Measurements from ENCODE around the gene PIGO. TPM values are rescaled to one million over a fixed set of nuclear protein-coding genes. Genes with fewer than 3 reads are reported as not detected.

The PIGO gene
- total and polyA plus RNA-seq, 2 experiments from 2014 or later, result 11.2 to 18.9 TPM

GRCh38 chr9:35142037-35142436, 45.6 kb upstream of the PIGO start:
- Mint-ChIP-seq H3K9me3 (peaks cover 62% of the 10 kb centered on the region), H3K4me1 (no peaks in the 10 kb centered on the region), H3K27ac (no peak overlapping the region), H3K27me3 (ENCODE audit: insufficient read depth, low read depth, poor library complexity) (peaks cover 8% of the 10 kb centered on the region), H3K36me3 (ENCODE audit: low read depth) (peaks cover 23% of the 10 kb centered on the region), H3K4me3 (no peak overlapping the region)
- no peak overlapping the region for H2AFZ ChIP-seq
- H3K27me3 ChIP-seq (ENCODE audit: insufficient read depth), result no peaks in the 10 kb centered on the region
- no peaks in the 10 kb centered on the region for H3K4me1 ChIP-seq (ENCODE audit: insufficient read depth)
- peaks cover 20% of the 10 kb centered on the region for H3K36me3 ChIP-seq (ENCODE audit: insufficient read depth)
- H3K4me3 ChIP-seq, result no peak overlapping the region
- H3K79me2 ChIP-seq (replicated peaks; ENCODE audit: insufficient read depth), result no peaks in the 10 kb centered on the region
- H3K27ac ChIP-seq (ENCODE audit: low read depth), result no peak overlapping the region
- DNase-seq (ENCODE audit: low spot score) (no peak), ATAC-seq (no peak)
- no peaks in the 10 kb centered on the region for H3F3A ChIP-seq (replicated peaks; ENCODE audit: low read depth)
- no peaks in the 10 kb centered on the region for H4K20me1 ChIP-seq (replicated peaks; ENCODE audit: insufficient read depth)
- TF ChIP-seq REST (IDR thresholded peaks at IDR 0.05; ENCODE audit: unreplicated experiment) (no peak), JUNB (IDR thresholded peaks at IDR 0.05; ENCODE audit: unreplicated experiment) (no peak), CREB1 (CRISPR knock-in tag; IDR thresholded peaks at IDR 0.05; ENCODE audit: low read depth) (no peak), EZH2phosphoT487 (IDR thresholded peaks at IDR 0.05; ENCODE audit: unreplicated experiment) (no peak), NANOG (IDR thresholded peaks at IDR 0.05; ENCODE audit: borderline replicate concordance) (no peak), ZNF114 (CRISPR knock-in tag; IDR thresholded peaks at IDR 0.05) (no peak)
- no peaks in the 10 kb centered on the region for H3K9me2 ChIP-seq (ENCODE audit: insufficient read depth)
- H3K4me2 ChIP-seq, result no peak overlapping the region

GRCh38 chr9:35140093-35140492, 43.7 kb upstream of the PIGO start:
- Mint-ChIP-seq H3K4me1 (no peaks in the 10 kb centered on the region), H3K9me3 (peaks cover 61% of the 10 kb centered on the region), H3K27me3 (ENCODE audit: insufficient read depth, low read depth, poor library complexity) (peaks cover 8% of the 10 kb centered on the region), H3K27ac (no peak overlapping the region), H3K36me3 (ENCODE audit: low read depth) (peaks cover 19% of the 10 kb centered on the region), H3K4me3 (no peak overlapping the region)
- Histone ChIP-seq H3K4me2 (no peak overlapping the region), H3K4me3 (no peak overlapping the region), H3K79me2 (replicated peaks; ENCODE audit: insufficient read depth) (no peaks in the 10 kb centered on the region), H3K36me3 (ENCODE audit: insufficient read depth) (peaks cover 16% of the 10 kb centered on the region; the same call in 1 of the 2 replicates), H4K20me1 (replicated peaks; ENCODE audit: insufficient read depth) (no peaks in the 10 kb centered on the region), H3K4me1 (ENCODE audit: insufficient read depth) (no peaks in the 10 kb centered on the region), H3F3A (replicated peaks; ENCODE audit: low read depth) (no peaks in the 10 kb centered on the region), H3K27me3 (ENCODE audit: insufficient read depth) (no peaks in the 10 kb centered on the region), H3K27ac (ENCODE audit: low read depth) (no peak overlapping the region), H2AFZ (no peak overlapping the region), H3K9me2 (ENCODE audit: insufficient read depth) (no peaks in the 10 kb centered on the region)
- ATAC-seq, result no peak
- DNase-seq (ENCODE audit: low spot score), result no peak
- TF ChIP-seq EZH2 (IDR thresholded peaks at IDR 0.05; ENCODE audit: low read depth, unreplicated experiment) (no peak), STAT1 (IDR thresholded peaks at IDR 0.05; ENCODE audit: unreplicated experiment) (no peak), POLR2AphosphoS5 (IDR thresholded peaks at IDR 0.05; ENCODE audit: low read depth) (no peak), ZNF331 (CRISPR knock-in tag; IDR thresholded peaks at IDR 0.05; ENCODE audit: low read depth) (no peak), ZNF114 (CRISPR knock-in tag; IDR thresholded peaks at IDR 0.05) (no peak), NANOG (IDR thresholded peaks at IDR 0.05; ENCODE audit: borderline replicate concordance) (no peak), CREB1 (CRISPR knock-in tag; IDR thresholded peaks at IDR 0.05; ENCODE audit: low read depth) (no peak), ZNF462 (CRISPR knock-in tag; IDR thresholded peaks at IDR 0.05) (no peak)

Data from GM23338 (cell line).